ENCODE results near the gene S100Z.
"Not testable (repeated sequence)": the region's sequence is repeated elsewhere in the genome, so short reads cannot be mapped to it uniquely, and the experiment has no call there.

The S100Z gene

DNA sequence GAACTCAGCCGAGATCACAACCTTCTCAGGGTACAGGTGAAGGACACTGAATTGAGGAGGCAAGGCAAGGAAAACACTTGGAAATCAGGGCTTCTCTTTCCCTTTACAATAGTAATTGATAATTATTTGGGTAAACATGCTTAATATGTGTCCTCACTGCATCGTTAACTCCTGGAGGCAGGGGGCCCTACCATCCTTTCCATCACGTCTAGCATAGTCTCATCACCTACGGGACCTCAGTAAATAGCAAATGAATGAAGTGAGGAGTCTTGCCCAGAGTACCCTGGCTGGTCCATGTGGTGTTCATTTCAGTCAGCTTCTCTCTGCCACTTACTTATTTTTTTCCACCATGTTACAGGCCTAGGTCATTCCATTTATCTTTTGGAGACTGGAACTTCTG, 28.7 kb upstream of the S100Z start:
- TF ChIP-seq, protein P1, sequence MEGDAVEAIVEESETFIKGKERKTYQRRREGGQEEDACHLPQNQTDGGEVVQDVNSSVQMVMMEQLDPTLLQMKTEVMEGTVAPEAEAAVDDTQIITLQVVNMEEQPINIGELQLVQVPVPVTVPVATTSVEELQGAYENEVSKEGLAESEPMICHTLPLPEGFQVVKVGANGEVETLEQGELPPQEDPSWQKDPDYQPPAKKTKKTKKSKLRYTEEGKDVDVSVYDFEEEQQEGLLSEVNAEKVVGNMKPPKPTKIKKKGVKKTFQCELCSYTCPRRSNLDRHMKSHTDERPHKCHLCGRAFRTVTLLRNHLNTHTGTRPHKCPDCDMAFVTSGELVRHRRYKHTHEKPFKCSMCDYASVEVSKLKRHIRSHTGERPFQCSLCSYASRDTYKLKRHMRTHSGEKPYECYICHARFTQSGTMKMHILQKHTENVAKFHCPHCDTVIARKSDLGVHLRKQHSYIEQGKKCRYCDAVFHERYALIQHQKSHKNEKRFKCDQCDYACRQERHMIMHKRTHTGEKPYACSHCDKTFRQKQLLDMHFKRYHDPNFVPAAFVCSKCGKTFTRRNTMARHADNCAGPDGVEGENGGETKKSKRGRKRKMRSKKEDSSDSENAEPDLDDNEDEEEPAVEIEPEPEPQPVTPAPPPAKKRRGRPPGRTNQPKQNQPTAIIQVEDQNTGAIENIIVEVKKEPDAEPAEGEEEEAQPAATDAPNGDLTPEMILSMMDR (conservative IDR thresholded peaks at IDR 0.05; ENCODE audit: low read depth, low read length), result no peak
- no peaks in the 10 kb centered on the region for H3K4me1 ChIP-seq (ENCODE audit: low read depth, poor library complexity, severe bottlenecking)
- H2AFZ ChIP-seq (ENCODE audit: low read depth), result no peak overlapping the region
- no peak overlapping the region for H3K4me3 ChIP-seq (IDR thresholded peaks at IDR 0.05; ENCODE audit: insufficient read depth, low read depth, low read length)
- no peaks in the 10 kb centered on the region for H3K79me2 ChIP-seq (ENCODE audit: insufficient read depth, low read depth)
- no peak overlapping the region for H3K27ac ChIP-seq
- H3K9ac ChIP-seq, result no peak overlapping the region
- H3K4me2 ChIP-seq, result no peak overlapping the region
- H4K20me1 ChIP-seq (ENCODE audit: insufficient read depth), result no peaks in the 10 kb centered on the region
- no peaks in the 10 kb centered on the region for H3K27me3 ChIP-seq (ENCODE audit: insufficient read depth, low read depth)
- no peaks in the 10 kb centered on the region for H3K36me3 ChIP-seq (ENCODE audit: insufficient read depth)

DNA sequence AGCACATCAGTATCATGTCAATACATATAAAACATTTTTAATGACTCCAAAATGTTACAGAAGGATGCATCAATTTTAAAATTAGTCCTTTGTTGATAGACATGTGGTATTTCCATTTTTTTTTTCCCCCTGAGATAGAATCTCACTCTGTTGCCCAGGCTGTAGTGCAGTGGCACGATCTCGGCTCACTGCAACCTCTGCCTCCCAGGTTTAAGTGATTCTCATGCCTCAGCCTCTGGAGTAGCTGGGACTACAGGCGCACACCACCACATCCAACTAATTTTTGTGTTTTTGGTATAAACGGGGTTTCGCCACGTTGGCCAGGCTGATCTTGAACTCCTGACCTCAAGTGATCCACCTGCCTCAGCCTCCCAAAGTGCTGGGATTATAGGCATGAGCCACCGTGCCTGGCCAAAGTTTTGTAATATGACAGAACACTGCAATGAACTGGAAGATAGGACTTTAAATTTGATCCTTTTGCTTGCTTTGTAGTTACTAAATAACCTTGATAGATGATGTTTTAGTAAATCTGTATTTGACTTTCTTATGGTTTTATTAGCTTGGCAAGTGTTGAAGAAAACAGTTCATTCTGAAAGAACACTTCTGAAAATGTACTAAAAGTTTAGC, 27.6 kb upstream of the S100Z start:
- H3K36me3 ChIP-seq (ENCODE audit: insufficient read depth); H3K4me1 ChIP-seq (ENCODE audit: low read depth, poor library complexity, severe bottlenecking); H3K27me3 ChIP-seq (ENCODE audit: insufficient read depth, low read depth); H3K4me3 ChIP-seq (IDR thresholded peaks at IDR 0.05; ENCODE audit: insufficient read depth, low read depth, low read length); H3K9ac ChIP-seq; H3K27ac ChIP-seq; H3K79me2 ChIP-seq (ENCODE audit: insufficient read depth, low read depth); H4K20me1 ChIP-seq (ENCODE audit: insufficient read depth); H3K4me2 ChIP-seq; H2AFZ ChIP-seq (ENCODE audit: low read depth): not testable (repeated sequence)

DNA sequence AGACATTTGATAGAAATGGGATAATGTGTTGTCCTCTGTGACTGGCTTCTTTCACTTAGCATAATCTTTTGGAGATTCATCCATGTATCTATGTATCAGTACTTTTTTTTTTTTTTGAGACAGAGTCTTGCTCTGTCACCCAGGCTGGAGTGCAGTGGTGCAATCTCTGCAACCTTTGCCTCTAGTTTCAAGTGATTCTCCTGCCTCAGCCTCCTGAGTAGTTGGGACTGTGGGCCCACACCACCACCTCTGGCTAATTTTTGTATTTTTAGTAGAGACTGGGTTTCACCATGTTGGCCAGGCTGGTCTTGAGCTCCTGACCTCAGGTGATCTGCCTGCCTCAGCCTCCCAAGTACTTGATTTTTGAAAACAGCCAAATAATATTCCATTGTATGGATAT, 23.4 kb upstream of the S100Z start:
- not testable (repeated sequence) for H3K4me1 ChIP-seq (ENCODE audit: low read depth, poor library complexity, severe bottlenecking); H3K79me2 ChIP-seq (ENCODE audit: insufficient read depth, low read depth); H3K4me3 ChIP-seq (IDR thresholded peaks at IDR 0.05; ENCODE audit: insufficient read depth, low read depth, low read length); H3K4me2 ChIP-seq; H3K27me3 ChIP-seq (ENCODE audit: insufficient read depth, low read depth); H4K20me1 ChIP-seq (ENCODE audit: insufficient read depth); H3K27ac ChIP-seq; H2AFZ ChIP-seq (ENCODE audit: low read depth); H3K36me3 ChIP-seq (ENCODE audit: insufficient read depth); H3K9ac ChIP-seq

DNA sequence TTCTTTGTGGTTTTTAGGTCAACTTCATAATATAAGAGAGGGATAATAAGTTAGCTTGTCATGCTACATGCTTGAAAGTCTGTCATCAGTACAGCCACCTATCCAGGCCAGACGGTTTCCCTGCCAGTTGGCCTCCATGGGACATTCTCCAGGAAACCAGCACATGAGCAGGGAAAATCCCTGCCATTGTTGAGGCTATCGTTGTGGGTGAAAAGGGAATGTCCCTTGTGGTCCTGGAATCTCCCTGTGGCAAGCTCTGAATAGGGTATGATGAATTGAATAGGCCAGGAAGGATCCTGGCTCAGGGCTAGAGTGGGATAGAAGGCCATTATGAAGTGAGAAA, 18.7 kb upstream of the S100Z start:
- H3K27me3 ChIP-seq (ENCODE audit: insufficient read depth, low read depth), result no peaks in the 10 kb centered on the region
- H3K9ac ChIP-seq, result no peak overlapping the region
- no peak overlapping the region for H3K27ac ChIP-seq
- H3K4me2 ChIP-seq, result no peak overlapping the region
- no peaks in the 10 kb centered on the region for H3K36me3 ChIP-seq (ENCODE audit: insufficient read depth)
- H3K79me2 ChIP-seq (ENCODE audit: insufficient read depth, low read depth), result no peaks in the 10 kb centered on the region
- H2AFZ ChIP-seq (ENCODE audit: low read depth), result no peak overlapping the region
- no peak overlapping the region for H3K4me3 ChIP-seq (IDR thresholded peaks at IDR 0.05; ENCODE audit: insufficient read depth, low read depth, low read length)
- no peaks in the 10 kb centered on the region for H3K4me1 ChIP-seq (ENCODE audit: low read depth, poor library complexity, severe bottlenecking)
- TF ChIP-seq, protein P1 (conservative IDR thresholded peaks at IDR 0.05; ENCODE audit: low read depth, low read length), result no peak
- no peaks in the 10 kb centered on the region for H4K20me1 ChIP-seq (ENCODE audit: insufficient read depth)

DNA sequence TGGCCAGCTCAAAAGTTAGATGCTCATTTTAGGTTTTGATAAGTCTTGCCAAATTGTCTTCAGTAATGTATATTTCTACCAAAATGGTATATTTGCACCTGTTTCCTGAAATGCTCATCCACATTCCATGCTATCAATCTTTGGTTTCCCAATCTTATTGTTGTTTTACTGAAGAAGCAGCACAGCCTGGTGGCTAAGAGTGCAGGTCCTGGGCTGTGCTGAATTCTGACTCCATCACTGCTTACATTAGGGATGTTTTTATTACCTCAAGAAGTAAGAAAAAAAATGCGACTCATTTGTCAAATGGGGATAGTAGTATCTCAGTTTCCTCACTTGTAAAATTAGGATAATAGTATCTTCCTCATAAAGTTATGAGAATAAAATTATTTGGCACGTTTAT, 13.6 kb upstream of the S100Z start:
- no peaks in the 10 kb centered on the region for H3K36me3 ChIP-seq (ENCODE audit: insufficient read depth)
- no peaks in the 10 kb centered on the region for H3K27me3 ChIP-seq (ENCODE audit: insufficient read depth, low read depth)
- H4K20me1 ChIP-seq (ENCODE audit: insufficient read depth), result no peaks in the 10 kb centered on the region
- H3K79me2 ChIP-seq (ENCODE audit: insufficient read depth, low read depth), result no peaks in the 10 kb centered on the region
- H3K4me3 ChIP-seq (IDR thresholded peaks at IDR 0.05; ENCODE audit: insufficient read depth, low read depth, low read length), result no peak overlapping the region
- no peak overlapping the region for H2AFZ ChIP-seq (ENCODE audit: low read depth)
- H3K4me1 ChIP-seq (ENCODE audit: low read depth, poor library complexity, severe bottlenecking), result no peaks in the 10 kb centered on the region
- H3K27ac ChIP-seq, result no peak overlapping the region
- no peak overlapping the region for H3K4me2 ChIP-seq
- TF ChIP-seq, protein P1 (conservative IDR thresholded peaks at IDR 0.05; ENCODE audit: low read depth, low read length), result no peak
- H3K9ac ChIP-seq, result no peak overlapping the region
